HG03064 (cell line): Measurements from ENCODE around the gene KCTD6.

ENCODE experiments used
- ATAC-seq: cut with Tn5 transposase; IDR thresholded peaks from one replicate; pipeline ENCODE4 v1.9.1; 2021; ENCODE audit warnings: low read depth; ENCODE audit not compliant: unreplicated experiment

KCTD6 gene

DNA sequence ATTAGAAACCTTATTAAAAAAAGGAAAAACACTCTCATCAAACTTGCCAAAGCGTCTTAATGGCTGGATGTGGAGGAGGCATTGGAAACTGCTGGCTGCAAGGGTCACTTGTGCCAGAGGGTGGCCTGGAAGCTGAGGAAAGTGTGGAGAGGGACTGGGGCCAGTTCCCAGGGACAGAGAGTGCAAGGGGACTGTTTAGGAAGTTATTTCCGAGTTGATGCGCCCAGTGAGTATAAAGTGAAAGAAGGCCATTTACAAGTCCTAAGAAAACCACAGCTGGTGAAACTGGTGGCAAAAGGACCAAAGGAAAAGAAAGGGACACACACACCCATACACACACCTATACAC, 7.2 kb upstream of the KCTD6 start:
- no peak for ATAC-seq

DNA sequence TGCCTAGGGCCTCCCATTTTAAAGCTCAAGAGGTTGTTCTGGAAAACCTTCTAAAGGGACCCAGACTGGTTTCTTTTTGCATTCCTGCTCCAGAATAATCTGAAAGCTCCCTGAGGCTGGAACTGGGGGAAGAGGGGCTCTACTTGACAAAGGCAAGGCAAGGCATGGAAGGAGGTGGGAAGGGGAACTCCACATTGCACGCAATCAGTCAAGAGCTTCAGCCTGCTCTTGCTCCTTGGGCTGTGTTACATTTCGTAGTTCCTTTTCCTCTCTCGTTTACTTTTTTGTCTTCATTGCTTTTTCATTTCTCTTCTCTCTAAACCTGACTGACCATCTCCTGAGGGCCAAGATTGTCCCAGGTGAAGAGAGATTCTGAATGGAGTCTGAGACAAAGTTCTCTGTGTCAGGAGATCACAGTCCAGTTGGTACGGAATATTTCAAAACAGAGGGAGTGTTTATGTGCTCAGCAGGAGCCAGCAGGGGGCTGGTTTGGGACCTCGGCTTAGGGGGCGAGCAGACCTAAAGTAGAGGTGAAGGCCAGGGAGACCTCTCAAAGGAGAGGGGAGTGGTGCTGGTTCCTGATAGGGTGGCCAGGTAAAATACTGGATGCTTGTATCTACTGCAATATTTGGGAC, 6.0 kb upstream of the KCTD6 start:
- ATAC-seq = no peak

DNA sequence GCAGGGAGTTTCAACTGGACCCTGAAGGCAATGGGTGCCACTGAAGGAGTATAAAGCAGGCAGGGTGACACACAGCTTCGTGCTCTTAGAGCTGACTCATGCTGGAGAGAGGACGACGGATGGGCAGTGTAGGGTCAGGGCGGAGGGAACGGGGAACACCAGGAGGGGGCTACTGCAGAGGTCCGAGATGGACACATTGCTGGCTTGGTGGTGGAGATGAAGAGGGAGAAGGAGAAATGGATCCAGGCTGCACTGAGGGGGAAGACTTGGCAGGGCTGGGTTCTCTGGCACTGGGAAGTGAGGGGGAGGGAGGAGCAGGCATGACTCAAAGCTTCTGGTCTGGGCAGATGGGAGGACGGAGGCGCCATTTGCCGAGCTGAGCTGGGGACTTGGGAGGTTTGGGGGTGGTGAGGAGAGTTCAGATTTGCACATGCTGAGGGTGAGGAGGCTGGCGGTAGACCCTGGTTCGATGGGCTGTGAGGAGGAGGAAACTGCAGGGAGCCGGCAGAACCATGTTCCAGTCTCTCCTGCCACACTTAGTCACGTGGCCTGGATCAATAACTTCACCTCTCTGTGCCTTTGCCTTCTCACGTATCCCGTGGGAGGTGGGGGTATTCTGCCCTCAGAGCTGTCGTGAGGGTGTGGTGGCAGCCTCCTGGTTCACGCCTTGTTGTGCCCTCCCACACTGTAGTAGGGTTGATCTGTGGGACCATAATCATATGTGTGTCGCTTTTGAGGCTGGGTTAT, 4.6 kb upstream of the KCTD6 start:
- no peak for ATAC-seq

DNA sequence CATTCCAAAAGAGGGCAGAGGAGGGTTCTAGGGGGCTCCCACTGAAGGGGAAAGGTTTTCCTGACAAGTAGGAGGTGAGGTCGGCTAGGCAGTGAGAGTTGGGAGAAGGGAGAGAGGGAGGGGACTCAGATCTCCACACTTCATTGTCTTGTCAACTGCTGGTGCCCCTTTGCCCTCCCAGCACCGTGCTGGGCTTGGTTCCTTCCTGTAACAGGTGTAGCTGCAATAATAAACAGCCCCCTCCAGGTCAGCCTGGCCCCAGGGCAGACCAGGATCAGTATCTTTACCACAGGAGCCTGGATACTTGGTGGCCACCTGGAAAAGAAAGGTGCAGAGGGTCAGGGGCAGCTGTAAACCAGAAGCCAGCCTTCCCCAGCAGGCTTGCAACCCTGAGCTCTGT, 2.9 kb upstream of the KCTD6 start:
- ATAC-seq = no peak

DNA sequence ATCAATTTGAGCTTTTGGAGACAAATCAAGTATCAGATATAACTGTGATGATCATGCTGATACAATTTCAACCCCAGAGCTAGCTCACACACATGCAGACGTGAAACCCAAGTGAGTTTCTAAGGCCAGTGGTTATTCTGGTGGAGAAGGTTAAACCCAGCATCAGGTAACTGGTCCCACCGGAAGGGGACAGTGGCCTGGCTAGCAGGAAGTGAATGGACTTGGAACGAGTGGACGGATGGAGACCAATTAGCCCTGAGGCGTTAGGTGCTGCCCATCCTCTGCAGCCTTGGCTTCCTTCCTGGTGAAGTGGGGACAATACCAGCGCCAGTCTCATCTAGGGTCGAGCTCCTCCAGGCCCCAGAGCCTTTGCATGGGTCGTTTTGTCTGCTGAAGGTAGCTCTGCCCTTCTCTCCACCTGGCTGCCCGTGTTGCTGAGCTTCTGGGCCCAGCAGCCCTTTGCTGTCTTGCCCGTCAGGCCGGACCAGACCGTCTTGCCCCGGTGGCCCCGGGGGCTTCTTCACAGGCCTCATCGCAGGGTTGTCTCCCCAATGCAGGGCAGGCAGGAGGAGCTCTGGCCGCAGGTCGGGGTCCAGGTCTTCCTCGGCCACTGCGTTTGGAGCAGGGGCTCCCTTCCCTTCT, 915 bp upstream of the KCTD6 start:
- ATAC-seq = no peak

DNA sequence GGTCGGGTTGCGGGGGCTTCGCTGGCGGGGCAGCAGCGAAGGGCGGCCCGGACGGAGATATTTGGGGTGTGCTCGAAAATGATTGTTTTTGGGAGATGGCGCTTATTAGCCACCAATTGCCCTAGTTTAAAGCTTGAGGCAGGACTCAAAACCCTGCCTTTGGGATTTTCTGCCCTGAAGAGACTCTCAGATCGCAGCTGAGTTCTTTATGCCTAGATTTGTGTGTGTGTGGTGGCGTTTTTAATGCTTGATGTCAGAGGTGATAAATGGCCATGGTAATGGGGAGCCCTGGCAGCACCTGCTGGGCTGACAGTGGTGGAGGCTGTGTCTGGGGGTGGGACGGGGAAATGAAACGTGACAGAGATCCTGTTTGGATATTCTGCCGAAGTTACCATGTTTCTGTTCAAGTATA, 604 bp downstream of the KCTD6 start:
- ATAC-seq = no peak

DNA sequence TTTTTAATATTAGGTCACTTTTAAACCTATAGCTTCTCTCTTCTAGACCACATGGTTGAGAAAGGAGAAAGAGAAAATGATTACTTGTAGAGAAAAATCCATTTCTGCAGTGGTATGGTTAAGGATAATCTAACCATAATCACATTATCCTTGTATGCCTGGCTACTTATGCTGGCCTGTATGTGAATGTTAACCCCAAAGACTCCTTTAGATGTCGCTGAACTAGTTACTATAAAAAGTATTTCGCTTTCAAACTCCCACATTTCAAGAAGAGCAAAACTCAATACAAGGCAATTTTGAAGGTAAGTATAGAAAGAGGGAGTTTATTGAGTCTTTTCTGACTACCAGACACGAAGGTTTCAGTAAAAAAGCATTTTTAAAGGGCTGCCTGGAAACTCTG, 2.2 kb downstream of the KCTD6 start:
- ATAC-seq = no peak

DNA sequence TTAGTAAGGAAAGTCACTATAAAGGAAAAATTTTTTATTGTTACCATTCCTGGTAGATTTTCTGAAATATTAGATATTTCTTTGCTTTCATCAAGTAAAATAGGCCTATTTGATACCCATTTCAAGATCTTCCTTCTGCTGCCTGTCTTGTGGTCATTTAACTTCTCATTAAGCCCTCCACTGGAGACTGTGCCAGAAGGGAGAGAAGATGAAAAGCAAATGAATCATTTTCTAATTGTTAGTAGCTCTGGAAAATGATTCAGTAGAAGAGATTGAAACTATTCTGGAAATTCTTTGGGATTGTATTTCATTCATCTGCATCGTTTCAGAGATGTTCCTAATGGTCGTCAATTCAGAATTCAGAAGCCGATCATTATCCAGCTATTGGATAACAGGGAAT, 3.2 kb downstream of the KCTD6 start:
- ATAC-seq = no peak

DNA sequence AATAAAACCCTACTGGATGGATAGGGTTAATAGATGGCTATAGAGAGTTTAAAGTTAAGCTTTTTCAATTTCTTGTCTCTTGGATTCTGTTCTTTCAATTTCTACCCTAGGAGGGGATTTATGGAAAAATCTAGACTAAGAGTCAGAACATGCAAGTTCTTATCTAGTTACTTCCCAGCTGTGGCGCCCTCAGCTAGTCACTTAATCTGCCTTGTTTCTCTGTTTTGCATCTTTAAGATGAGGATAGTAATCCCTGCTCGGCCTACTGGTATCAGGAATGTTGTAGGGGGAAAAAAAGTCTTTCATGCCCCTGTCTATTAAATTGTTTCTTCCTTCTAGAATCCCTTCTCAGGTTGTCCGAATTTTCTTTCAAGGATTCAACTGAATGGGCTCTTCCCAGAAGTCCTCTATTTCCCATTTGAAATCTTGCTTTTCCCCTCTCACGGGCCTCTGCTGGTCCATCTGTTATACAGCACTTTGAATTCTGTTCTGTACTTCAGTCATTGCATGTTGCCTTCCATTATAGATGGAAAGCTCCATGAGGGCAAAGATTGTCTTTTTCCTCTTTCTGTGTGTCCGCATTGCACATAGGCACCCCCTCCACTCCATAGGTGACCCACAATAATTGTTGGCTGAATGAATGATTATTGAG, 4.4 kb downstream of the KCTD6 start:
- ATAC-seq = no peak

DNA sequence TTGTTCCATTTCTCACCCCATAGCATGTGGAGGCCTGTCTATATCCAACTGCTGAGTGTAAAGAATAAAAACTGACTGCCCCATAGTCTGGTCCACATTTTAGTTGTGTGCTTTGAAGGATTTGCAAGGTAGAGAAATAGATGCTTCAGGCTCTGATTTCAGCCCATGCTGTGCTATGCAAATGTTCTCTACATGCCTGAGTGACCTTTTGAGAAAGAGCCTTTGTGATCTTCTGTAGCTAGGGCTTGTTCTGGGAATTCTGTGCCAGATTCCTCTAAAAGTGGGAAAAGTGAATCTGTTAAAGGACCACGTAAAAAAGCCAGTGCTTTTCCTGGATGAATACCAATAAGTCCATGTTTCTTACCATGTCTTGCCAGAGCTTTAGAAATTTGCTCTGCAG, 5.2 kb downstream of the KCTD6 start:
- ATAC-seq = no peak

DNA sequence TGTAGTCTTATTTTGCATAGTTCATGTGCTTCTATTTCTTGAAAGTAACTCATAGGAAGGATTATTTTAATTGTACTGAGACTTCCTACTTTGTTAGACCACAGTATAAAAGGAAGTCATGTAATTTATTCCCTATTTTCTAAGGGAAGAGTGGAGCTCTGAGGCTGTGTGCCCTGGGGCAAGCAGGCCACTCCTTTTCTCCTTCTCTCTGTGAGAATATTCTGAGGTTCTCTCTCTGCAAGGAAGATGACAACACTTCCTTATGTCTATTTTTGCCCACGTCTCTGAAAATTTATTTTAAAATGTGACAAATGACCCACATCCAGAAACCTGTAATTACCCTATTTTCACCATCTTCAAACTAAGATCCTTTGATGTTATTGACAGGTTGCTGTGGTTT, 11.0 kb downstream of the KCTD6 start:
- ATAC-seq = no peak

DNA sequence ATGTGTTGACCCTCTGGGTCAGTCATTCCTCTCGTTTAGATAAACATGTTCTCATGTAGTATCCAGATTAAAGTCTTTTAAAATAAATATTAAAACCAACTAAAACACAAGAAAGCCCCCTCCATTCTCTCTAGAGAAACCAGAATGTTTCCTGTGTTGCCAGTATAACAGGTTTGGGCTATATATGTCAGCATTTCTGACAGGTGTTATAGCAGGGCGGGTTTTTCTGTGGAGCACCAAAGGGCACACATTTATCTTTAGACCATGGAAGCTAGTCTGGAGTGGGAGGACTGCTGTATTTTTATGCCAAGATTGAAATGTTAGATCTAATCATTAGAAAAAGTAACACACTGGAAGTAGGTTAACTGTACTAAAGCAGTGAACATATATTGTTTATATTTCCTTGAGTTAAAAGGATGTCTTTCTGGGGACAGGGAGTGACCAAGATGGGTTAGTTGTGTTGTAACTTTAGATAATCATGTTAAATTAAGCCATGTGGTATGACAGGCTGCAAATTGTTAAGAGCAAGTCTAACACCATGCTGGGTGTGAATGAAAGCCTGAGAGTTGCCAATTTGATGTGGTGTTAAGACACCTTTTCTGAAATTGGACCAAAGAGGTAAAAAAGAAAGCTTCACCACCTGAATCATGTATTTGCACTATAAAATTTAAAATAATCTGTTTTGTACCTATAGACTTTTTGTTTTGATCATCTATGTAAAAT, 15.6 kb downstream of the KCTD6 start:
- no peak for ATAC-seq

DNA sequence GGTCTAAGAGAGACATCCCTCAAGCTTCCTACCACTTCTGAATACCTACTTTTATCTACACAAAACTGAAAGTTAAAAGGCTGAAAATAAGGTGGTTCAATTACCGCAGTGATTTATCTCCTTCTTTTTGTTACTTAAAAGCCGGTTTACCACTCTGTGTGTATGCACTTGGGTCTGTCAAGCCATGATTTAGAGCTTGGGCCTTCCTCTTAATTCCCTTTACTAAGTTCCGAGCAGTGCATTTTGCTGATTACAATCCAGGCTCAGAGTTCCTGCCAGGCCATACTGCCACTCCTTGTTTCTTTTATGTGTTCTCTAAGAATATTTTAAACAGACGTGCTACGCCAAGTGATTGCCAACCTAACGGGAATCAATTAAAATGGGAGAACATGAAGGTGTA, 16.5 kb downstream of the KCTD6 start:
- ATAC-seq = no peak

DNA sequence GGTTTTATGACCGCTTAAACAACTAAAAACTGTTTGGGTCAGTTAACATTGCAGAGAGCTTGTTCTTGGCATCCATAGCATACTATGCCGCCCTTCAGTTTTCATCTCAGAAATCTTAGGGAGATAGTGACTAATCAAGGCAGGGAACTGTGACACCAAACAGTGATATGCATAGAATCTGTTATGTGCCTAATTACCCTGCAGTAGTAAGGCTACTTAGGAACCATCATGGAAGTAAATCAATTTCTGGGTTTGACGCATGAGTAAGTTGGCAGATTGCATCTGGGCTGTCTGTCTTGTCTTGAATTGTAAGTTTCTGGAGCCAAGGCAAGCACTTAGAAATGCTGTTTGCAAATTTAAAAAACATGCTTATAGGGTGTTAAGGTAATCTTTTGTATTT, 22.5 kb downstream of the KCTD6 start:
- ATAC-seq = no peak

DNA sequence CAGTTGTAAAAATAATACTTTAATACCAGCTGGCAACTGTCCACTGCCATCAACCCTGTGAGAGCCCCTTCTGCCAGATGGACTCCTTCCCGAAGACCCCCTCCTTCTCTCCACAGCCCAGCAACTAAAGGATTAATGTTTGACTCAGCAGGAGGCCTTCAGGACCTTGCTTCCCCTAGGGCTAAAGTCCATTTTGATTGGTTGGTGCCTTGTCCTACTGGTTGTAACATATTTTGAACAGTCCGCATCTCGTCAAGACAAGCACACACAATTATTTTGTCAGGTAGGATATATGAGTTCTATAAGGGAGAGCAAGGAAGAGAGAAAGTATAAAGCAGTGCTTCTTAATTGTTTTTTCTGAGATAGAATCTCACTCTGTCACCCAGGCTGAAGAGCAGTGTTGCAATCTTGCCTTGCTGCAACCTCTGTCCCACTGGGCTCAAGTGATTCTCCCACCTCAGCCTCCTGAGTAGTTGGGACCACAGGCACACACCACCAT, 26.4 kb downstream of the KCTD6 start:
- ATAC-seq = no peak

DNA sequence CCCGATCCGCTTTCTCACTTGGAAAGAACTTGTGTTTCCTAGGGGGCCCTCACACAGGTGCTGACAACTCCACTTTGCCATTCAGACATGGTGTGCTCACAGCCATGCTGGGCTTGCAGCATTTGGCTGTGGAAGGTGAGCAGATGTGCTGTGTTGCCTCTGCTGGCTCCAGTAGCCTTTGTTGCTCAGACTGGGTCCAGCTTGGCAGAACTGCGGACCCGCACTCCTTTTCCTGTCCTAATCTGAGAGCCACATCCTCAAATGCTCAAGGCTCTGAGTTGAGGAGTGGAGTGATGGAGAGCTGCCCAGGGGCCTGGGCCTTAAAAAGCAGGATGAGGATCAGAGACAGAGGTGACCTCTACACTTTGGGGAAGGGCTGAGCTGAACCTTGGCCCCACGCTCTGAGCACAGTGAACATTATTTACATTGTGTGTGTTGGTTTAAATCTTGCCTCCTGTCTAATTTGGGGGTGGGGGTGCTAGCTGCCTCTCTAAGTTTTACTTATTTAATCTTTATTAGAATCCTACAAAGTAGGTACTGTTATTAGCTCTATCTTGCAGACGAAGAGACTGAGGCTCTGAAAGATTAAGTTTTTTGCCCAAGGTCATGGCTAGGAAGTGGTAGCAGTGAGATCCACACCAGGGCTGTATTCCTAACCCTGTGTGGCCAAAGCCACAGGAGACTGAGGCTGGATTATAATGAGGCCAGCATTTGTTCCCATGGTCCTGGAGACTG, 27.9 kb downstream of the KCTD6 start:
- no peak for ATAC-seq

DNA sequence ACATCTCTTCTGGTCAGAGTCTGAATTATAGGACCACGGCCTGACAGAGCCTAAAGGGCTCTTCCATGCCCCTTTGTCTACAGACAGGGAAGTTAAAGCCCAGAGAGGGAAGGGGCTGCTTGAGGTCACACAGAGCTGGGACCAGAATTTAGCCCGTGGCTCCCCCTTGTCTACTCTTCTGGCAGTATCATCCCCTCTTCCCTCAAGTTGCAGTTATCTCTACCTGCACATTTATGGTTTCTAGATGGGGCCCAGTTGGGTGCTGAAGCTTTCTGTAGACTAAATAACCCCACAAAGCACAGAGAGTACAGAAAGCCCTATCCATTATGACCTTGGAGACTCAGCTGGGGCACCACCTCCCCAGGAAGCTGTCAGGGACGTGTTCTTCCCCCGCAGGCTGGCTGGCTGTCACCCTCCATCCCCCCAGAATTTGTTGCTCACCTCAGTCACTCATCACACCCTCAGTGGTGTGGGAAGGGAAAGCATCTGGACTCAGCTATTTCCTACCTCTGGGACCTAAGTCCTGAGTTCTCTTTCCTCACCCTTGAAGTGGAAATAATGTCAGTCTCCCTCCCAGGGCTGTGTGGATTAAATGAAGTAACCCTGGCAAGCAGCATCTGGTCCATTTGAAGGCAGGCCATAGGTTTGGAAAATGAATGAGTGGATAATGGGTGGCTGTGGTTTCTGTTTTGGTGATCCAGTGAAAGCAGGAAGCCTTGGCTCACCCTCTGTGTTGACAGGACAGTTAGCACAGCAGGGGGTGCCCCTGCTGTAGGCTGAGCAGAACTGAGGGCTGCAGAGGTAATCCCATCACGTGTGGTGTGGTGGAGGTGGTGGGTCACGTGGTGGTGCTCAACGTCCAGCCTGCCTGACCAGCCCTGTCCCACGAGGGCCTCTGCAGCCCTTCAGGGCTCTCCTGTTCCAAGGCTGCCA, 28.8 kb downstream of the KCTD6 start:
- ATAC-seq = no peak

DNA sequence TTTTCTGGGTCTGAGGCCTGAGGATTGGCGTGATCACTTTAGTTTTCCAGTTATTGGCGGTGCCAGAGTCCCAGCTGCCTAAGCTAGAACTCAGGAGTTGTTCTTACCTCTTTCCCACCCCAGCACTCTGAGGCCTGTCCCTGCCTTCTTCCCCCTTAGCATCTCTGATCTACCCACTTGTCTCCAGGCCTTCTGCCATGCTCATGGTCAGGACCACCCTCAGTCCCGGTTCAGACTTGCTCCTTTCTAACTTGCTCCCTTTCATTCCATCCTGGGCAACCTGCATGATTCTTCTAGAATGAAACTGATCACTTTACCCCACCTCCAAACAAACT, 29.4 kb downstream of the KCTD6 start:
- ATAC-seq = no peak

DNA sequence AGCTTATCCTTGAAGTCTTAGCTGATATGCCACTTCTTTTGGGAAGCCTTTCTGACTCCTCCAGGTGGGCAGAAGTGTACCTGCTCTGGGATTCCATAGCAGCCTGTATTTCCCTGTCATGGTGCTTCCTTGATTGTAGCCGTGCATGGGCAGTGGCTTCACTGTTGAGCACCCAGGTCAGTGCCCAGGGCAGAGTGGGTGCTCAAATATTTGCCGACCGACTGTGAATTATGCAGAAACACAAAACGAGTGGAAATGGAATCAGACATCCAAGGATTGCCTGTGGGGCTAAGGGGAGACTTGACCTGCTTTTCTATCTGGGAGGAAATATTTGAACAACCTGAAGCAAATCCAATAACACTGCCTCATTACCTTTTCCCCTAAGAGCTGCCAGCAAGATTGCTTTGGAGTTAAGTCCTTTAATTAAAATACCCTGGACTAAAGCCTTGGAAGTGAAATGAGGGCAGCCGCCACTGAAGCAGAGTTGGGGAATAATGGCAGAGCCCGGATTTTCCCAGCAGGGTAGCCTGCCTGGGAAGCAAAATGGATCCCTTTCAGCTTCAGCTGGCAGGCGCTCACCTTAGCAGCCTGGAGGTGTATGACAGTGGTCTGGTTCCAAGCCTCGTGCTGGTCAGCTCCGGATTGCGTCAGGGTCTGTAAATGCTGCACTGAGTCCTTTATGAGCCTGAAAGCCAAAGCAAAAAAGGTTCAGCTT, 30.2 kb downstream of the KCTD6 start:
- no peak for ATAC-seq
